K562 (cell line): ENCODE data around the gene ANK2. TPM values are rescaled to one million over a fixed set of nuclear protein-coding genes. Genes with fewer than 3 reads are reported as not detected.

Experiments used
- ATAC-seq: fragments of 200-7000 bp; cut with Tn5 transposase; 3 replicates; pipeline ENCODE4 v1.9.1; 2020; ENCODE audit warnings: moderate library complexity
- BruUV-seq: library from RNA; stranded (reverse); fragments of 400-500 nt; replicated peaks from 2 replicates; lab custom pipeline; 2021; lab: Mats Ljungman, UMichigan
- CTCF ChIA-PET: fragments of 300-600 bp; formaldehyde crosslinking; extraction: SDS; loops from one replicate; lab custom pipeline; 2021; ENCODE audit warnings: low intra/inter-chr PET ratio; lab: Yijun Ruan, JAX
- POLR2A ChIA-PET: fragments of 300-600, 350-650 bp; sonication (Branson Sonifier 250); formaldehyde crosslinking; extraction: SDS; loops from one replicate; lab custom pipeline; 2021; ENCODE audit warnings: antibody characterized with exemption, inconsistent platforms; lab: Yijun Ruan, JAX
- DNase-seq, 4 experiments: peaks; one replicate each; pipeline versions ENCODE4 v3.0.0 to v3.0.0-alpha.2; 2011 to 2018; ENCODE audit warnings: low spot score in 3 of 4, mixed read lengths in 3 of 4; ENCODE audit errors: extremely low read depth in 1 of 4
- FAIRE-seq: peaks from 2 replicates; lab custom pipeline; 2011; peaks lifted over from hg19 to GRCh38; lab: Jason Lieb, UNC
- H2AFZ ChIP-seq: 2 replicates; pipeline ENCODE4 v1.6.0; 2011; ENCODE audit warnings: low read depth, low read length, control low read depth, inconsistent platforms
- H3K27ac ChIP-seq: fragments of 200-600 bp; 3 replicates; pipeline ENCODE4 v1.8.0; 2011; ENCODE audit warnings: low read depth, mild to moderate bottlenecking, control low read depth, inconsistent platforms, low read length, moderate library complexity, mixed read lengths; ENCODE audit errors: extremely low read depth
- H3K27me3 ChIP-seq, 2 experiments: fragments of 300-600 bp in 1 of 2; 2 replicates in 1 of 2; 3 replicates in 1 of 2; pipeline versions ENCODE4 v1.6.0 to v1.8.0; 2011; ENCODE audit warnings: inconsistent platforms in 2 of 2, low read length in 2 of 2, mild to moderate bottlenecking in 1 of 2, mixed read lengths in 1 of 2, moderate library complexity in 1 of 2; ENCODE audit not compliant: control insufficient read depth in 2 of 2, insufficient read depth in 2 of 2
- H3K36me3 ChIP-seq: fragments of 300-600 bp; 3 replicates; pipeline ENCODE4 v1.8.0; 2011; ENCODE audit warnings: mild to moderate bottlenecking, low read length, inconsistent platforms; ENCODE audit not compliant: control insufficient read depth, insufficient read depth
- H3K4me1 ChIP-seq, 2 experiments: fragments of 200-600 bp in 1 of 2; replicated peaks in 1 of 2; 2 replicates in 1 of 2; 3 replicates in 1 of 2; pipeline versions ENCODE4 v1.5.1 to v1.8.0; 2011; ENCODE audit warnings: inconsistent platforms in 2 of 2, low read length in 2 of 2, mild to moderate bottlenecking in 1 of 2, mixed read lengths in 1 of 2, moderate library complexity in 1 of 2; ENCODE audit not compliant: control insufficient read depth in 2 of 2, insufficient read depth in 2 of 2
- H3K4me2 ChIP-seq: 2 replicates; pipeline ENCODE4 v1.6.1; 2011; ENCODE audit warnings: low read length, control low read depth, inconsistent platforms, mixed read lengths; ENCODE audit not compliant: insufficient read depth
- H3K4me3 ChIP-seq: fragments of 200-600 bp; sonication (generic), shearing (Covaris generic); 2 replicates; pipeline ENCODE4 v1.5.1; 2016; ENCODE audit warnings: control low read depth, inconsistent platforms
- H3K79me2 ChIP-seq: fragments of 200-600 bp; 3 replicates; pipeline ENCODE4 v1.8.0; 2011; ENCODE audit warnings: low read length, inconsistent platforms; ENCODE audit not compliant: control insufficient read depth, insufficient read depth
- H3K9ac ChIP-seq, 2 experiments: 2 replicates each; pipeline versions ENCODE4 v1.6.0 to v1.6.1; 2011; ENCODE audit warnings: low read depth in 2 of 2, low read length in 2 of 2, control low read depth in 1 of 2, inconsistent platforms in 1 of 2, mild to moderate bottlenecking in 1 of 2, mixed read lengths in 1 of 2; ENCODE audit not compliant: insufficient read depth in 1 of 2
- H3K9me1 ChIP-seq: one replicate; pipeline ENCODE4 v1.6.0; 2011; ENCODE audit warnings: inconsistent platforms, mild to moderate bottlenecking, low read length, moderate library complexity; ENCODE audit not compliant: control insufficient read depth, insufficient read depth
- H3K9me3 ChIP-seq: replicated peaks from 2 replicates; pipeline ENCODE4 v1.5.1; 2011; ENCODE audit warnings: low read depth, low read length, inconsistent platforms; ENCODE audit not compliant: control insufficient read depth, insufficient read depth
- H4K20me1 ChIP-seq: replicated peaks from 2 replicates; pipeline ENCODE4 v1.6.1; 2011; ENCODE audit warnings: low read length, inconsistent platforms, mixed read lengths; ENCODE audit not compliant: control insufficient read depth, insufficient read depth
- E2F3 ChIP-seq: fragments of 250-450 bp; sonication (Bioruptor Pico); IDR thresholded peaks from 2 replicates; pipeline ENCODE4 v1.4.0; 2020; ENCODE audit warnings: mild to moderate bottlenecking
- EP400 ChIP-seq: fragments of 450-650 bp; IDR thresholded peaks from 2 replicates; pipeline ENCODE4 v1.6.1; 2017; ENCODE audit warnings: antibody characterized with exemption, mild to moderate bottlenecking, moderate library complexity
- SRSF1 ChIP-seq: fragments of 200-400 bp; formaldehyde crosslinking; IDR thresholded peaks from 2 replicates; pipeline ENCODE4 v1.6.1; 2017; ENCODE audit warnings: mild to moderate bottlenecking, low read depth, low read length, moderate library complexity
- ZNF239 ChIP-seq: fragments of 250-450 bp; sonication (Bioruptor Pico); IDR thresholded peaks from 2 replicates; pipeline ENCODE4 v1.4.0; 2020; ENCODE audit warnings: mild to moderate bottlenecking
- ZNF253 ChIP-seq: fragments of 250-450 bp; sonication (Bioruptor Pico); conservative IDR thresholded peaks from 2 replicates; pipeline ENCODE4 v1.6.1; 2021; ENCODE audit warnings: mild to moderate bottlenecking
- ZNF699 ChIP-seq: fragments of 250-450 bp; sonication (Bioruptor Pico); IDR thresholded peaks from 2 replicates; pipeline ENCODE4 v1.8.0; 2021; ENCODE audit warnings: mild to moderate bottlenecking, moderate library complexity; ENCODE audit not compliant: insufficient replicate concordance
- WGBS: fragments of 100-300 bp; shearing (Covaris generic); methylation state at CpG from one replicate; pipeline ENCODE4 v1.1.6; 2016; ENCODE audit warnings: low coverage, mixed read lengths; ENCODE audit not compliant: insufficient coverage; ENCODE audit errors: missing lambda C conversion rate; 5-methylcytosine and 5-hydroxymethylcytosine counted together
- in situ Hi-C: fragments of 300-500 bp; cut with MboI; formaldehyde crosslinking; loops from 4 replicates; pipeline ENCODE4 v1.15.0; 2018; ENCODE audit warnings: inconsistent platforms, mixed read lengths
- intact Hi-C: fragments of 100-400 bp; cut with micrococcal nuclease; formaldehyde crosslinking; loops from 2 replicates; pipeline ENCODE4 v1.14.2; 2022
- polyA plus RNA-seq, 8 experiments: library from polyadenylated mRNA; depleted of rRNA in 4 of 8; stranded (reverse) in 5 of 8; unstranded in 3 of 8; fragments of >200 nt; fragmentation: Nextera tagmentation in 2 of 8; fragmentation: Illumina TruSeq in 1 of 8; extraction: Ambion mirVana in 2 of 8; extraction: Trizol in 1 of 8; gene quantifications; 2 replicates each; pipeline versions ENCODE4 v1.2.1 to v1.2.3, GENCODE V29; 2011 to 2014; ENCODE audit warnings: inconsistent platforms in 1 of 8, missing spikeins in 1 of 8
- total RNA-seq, 7 experiments: library from RNA; depleted of rRNA in 6 of 7; stranded (reverse); fragments of >200 nt in 6 of 7; fragmentation: Illumina TruSeq in 2 of 7; extraction: Trizol in 2 of 7; gene quantifications; 2 replicates each; pipeline versions ENCODE4 v1.2.1 to v1.2.3, GENCODE V29; 2011 to 2021; ENCODE audit warnings: low replicate concordance in 1 of 7
- TF ChIP-seq, protein P1 (sequence below): sonication (generic); formaldehyde crosslinking; IDR thresholded peaks from 2 replicates; pipeline ENCODE4 v1.8.1; 2023; ENCODE audit warnings: missing genetic modification reagents, mild to moderate bottlenecking, borderline replicate concordance
- TF ChIP-seq, protein P2 (sequence below): fragments of 450-650 bp; formaldehyde crosslinking; IDR thresholded peaks from 2 replicates; pipeline ENCODE4 v1.4.0; 2020; ENCODE audit warnings: mild to moderate bottlenecking, moderate library complexity

ANK2 gene
- total and polyA plus RNA-seq, 9 of the 15 experiments (the other 6 are each of a cell fraction or from before 2014, with no cell fraction given) = 0.07 to 0.24 TPM; not detected in 7

DNA sequence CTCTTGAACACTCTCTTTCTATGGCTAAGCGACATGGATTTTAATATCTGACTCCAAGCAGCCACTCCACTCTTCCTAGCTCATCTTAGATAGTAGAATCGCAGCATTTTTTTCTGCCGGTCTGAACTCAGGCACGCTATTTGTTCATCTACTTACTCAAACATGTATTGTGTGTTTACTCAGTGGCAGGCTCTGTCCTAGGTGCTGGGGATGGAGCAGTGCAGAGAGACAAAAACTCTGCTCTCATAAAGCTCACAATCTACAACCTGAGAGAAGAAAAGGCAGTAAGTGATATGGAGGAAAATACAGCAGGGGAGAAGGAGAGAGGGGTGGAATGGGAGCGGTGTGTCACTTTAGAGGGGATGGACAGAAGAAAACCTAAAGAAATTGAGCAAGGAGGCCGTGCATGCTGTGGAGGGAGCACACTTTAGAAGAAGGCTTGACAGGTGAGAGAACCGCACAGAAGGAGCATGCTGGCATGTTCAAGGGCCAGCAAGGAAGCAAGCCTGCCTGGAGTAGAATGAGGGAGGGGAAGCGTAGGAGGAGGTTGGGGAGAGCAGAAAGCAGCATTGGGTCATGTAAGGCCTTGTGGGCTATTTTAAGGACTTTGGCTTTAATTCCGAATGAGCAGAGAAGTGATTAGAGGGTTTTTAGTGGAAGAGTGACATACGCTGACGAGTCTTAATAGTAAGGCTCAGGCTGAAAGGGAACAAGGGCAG lies 132.0 kb downstream of the ANK2 start (continued):
- TF ChIP-seq, protein P1, sequence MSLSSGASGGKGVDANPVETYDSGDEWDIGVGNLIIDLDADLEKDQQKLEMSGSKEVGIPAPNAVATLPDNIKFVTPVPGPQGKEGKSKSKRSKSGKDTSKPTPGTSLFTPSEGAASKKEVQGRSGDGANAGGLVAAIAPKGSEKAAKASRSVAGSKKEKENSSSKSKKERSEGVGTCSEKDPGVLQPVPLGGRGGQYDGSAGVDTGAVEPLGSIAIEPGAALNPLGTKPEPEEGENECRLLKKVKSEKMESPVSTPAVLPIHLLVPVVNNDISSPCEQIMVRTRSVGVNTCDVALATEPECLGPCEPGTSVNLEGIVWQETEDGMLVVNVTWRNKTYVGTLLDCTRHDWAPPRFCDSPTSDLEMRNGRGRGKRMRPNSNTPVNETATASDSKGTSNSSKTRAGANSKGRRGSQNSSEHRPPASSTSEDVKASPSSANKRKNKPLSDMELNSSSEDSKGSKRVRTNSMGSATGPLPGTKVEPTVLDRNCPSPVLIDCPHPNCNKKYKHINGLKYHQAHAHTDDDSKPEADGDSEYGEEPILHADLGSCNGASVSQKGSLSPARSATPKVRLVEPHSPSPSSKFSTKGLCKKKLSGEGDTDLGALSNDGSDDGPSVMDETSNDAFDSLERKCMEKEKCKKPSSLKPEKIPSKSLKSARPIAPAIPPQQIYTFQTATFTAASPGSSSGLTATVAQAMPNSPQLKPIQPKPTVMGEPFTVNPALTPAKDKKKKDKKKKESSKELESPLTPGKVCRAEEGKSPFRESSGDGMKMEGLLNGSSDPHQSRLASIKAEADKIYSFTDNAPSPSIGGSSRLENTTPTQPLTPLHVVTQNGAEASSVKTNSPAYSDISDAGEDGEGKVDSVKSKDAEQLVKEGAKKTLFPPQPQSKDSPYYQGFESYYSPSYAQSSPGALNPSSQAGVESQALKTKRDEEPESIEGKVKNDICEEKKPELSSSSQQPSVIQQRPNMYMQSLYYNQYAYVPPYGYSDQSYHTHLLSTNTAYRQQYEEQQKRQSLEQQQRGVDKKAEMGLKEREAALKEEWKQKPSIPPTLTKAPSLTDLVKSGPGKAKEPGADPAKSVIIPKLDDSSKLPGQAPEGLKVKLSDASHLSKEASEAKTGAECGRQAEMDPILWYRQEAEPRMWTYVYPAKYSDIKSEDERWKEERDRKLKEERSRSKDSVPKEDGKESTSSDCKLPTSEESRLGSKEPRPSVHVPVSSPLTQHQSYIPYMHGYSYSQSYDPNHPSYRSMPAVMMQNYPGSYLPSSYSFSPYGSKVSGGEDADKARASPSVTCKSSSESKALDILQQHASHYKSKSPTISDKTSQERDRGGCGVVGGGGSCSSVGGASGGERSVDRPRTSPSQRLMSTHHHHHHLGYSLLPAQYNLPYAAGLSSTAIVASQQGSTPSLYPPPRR (CRISPR knock-in tag) = no peak
- TF ChIP-seq SRSF1 = no peak

DNA sequence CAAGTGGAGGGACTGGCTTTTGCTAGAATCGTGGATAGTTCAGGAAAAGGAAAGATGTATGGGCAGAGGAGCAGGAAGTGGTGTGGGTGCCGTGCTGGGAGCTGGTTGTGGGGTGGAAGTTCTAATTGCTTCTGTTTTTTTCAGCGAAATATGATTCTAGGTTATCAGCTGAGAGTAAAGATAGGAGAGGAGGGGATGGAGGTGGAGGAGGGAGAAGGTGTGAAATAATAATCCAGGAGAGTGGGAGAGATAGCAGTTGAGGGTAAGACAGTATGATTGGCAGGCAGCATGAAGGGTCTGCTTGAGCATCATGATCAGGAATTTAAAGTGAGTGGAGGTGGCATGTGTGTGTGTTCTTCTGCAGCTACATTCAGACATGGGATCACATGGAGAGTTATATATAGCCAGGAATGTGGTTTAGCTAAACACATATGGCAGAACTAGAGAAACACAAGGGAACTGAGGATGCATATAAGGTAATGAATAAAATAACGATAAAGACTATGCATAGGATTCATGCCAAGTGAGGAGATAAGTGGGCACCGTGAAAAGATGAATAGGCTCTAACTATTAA lies 133.7 kb downstream of the ANK2 start:
- no peak overlapping the region for H3K9ac ChIP-seq
- ATAC-seq (no peak), DNase-seq (no peak), FAIRE-seq (no peak)
- no peaks in the 10 kb centered on the region for H3K36me3 ChIP-seq
- H3K4me2 ChIP-seq = no peak overlapping the region
- in situ Hi-C loops = no loop called here
- no peak overlapping the region for H3K4me3 ChIP-seq
- intact Hi-C loops = no loop called here
- POLR2A ChIA-PET = no interaction called here
- CTCF ChIA-PET = no interaction called here
- H3K27me3 ChIP-seq = no peaks in the 10 kb centered on the region
- H3K9me3 ChIP-seq = no peaks in the 10 kb centered on the region
- WGBS = 0% methylated on average over 5 of the region's 5 CpGs
- H3K4me1 ChIP-seq = no peaks in the 10 kb centered on the region
- no peak overlapping the region for H2AFZ ChIP-seq
- no peaks in the 10 kb centered on the region for H4K20me1 ChIP-seq
- H3K27ac ChIP-seq = no peak overlapping the region
- TF ChIP-seq E2F3 (CRISPR knock-in tag) (no peak), EP400 (no peak), ZNF239 (CRISPR knock-in tag) (no peak), ZNF699 (CRISPR knock-in tag) (no peak), ZNF253 (CRISPR knock-in tag) (no peak)
- TF ChIP-seq, protein P2, sequence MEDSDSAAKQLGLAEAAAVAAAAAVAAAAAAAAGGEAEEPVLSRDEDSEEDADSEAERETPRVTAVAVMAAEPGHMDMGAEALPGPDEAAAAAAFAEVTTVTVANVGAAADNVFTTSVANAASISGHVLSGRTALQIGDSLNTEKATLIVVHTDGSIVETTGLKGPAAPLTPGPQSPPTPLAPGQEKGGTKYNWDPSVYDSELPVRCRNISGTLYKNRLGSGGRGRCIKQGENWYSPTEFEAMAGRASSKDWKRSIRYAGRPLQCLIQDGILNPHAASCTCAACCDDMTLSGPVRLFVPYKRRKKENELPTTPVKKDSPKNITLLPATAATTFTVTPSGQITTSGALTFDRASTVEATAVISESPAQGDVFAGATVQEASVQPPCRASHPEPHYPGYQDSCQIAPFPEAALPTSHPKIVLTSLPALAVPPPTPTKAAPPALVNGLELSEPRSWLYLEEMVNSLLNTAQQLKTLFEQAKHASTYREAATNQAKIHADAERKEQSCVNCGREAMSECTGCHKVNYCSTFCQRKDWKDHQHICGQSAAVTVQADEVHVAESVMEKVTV (CRISPR knock-in tag) = no peak
- no peaks in the 10 kb centered on the region for H3K79me2 ChIP-seq
- no peaks in the 10 kb centered on the region for H3K9me1 ChIP-seq
- no TSS peak for BruUV-seq
